ENCODE results near the gene GABRG3.

The GABRG3 gene

GRCh38 chr15:27101982-27102381 lies 131.0 kb downstream of the GABRG3 start:
- no peak for DNase-seq (ENCODE audit: low spot score)

- DNase-seq (ENCODE audit: low spot score), result no peak
Measured at GRCh38 chr15:27111323-27111722, 140.3 kb downstream of the GABRG3 start.

- DNase-seq (ENCODE audit: low spot score), result no peak
Measured at GRCh38 chr15:27114473-27114872, 143.5 kb downstream of the GABRG3 start.

GRCh38 chr15:27119695-27120266 lies 148.8 kb downstream of the GABRG3 start:
- no peak for DNase-seq (ENCODE audit: low spot score)

- no peak for DNase-seq (ENCODE audit: low spot score)
Measured at GRCh38 chr15:27121672-27122071, 150.7 kb downstream of the GABRG3 start.

- no peak for DNase-seq (ENCODE audit: low spot score)
Measured at GRCh38 chr15:27123291-27123690, 152.3 kb downstream of the GABRG3 start.

GRCh38 chr15:27123808-27124207 lies 152.8 kb downstream of the GABRG3 start:
- DNase-seq (ENCODE audit: low spot score), result no peak

GRCh38 chr15:27124287-27124871 lies 153.4 kb downstream of the GABRG3 start:
- DNase-seq (ENCODE audit: low spot score), result no peak

GRCh38 chr15:27125185-27125584 lies 154.2 kb downstream of the GABRG3 start:
- no peak for DNase-seq (ENCODE audit: low spot score)

- no peak for DNase-seq (ENCODE audit: low spot score)
Measured at GRCh38 chr15:27126449-27126848, 155.5 kb downstream of the GABRG3 start.

GRCh38 chr15:27127815-27128570 lies 157.0 kb downstream of the GABRG3 start:
- DNase-seq (ENCODE audit: low spot score), result no peak

- DNase-seq (ENCODE audit: low spot score), result no peak
Measured at GRCh38 chr15:27133249-27133648, 162.3 kb downstream of the GABRG3 start.

GRCh38 chr15:27134481-27134880 lies 163.5 kb downstream of the GABRG3 start:
- no peak for DNase-seq (ENCODE audit: low spot score)

- no peak for DNase-seq (ENCODE audit: low spot score)
Measured at GRCh38 chr15:27135151-27135550, 164.2 kb downstream of the GABRG3 start.

GRCh38 chr15:27137127-27137526 lies 166.1 kb downstream of the GABRG3 start:
- DNase-seq (ENCODE audit: low spot score), result no peak

- no peak for DNase-seq (ENCODE audit: low spot score)
Measured at GRCh38 chr15:27165590-27165989, 194.6 kb downstream of the GABRG3 start.

- DNase-seq (ENCODE audit: low spot score), result no peak
Measured at GRCh38 chr15:27166917-27167316, 195.9 kb downstream of the GABRG3 start.

GRCh38 chr15:27167738-27168137 lies 196.8 kb downstream of the GABRG3 start:
- no peak for DNase-seq (ENCODE audit: low spot score)

GRCh38 chr15:27170851-27171250 lies 199.9 kb downstream of the GABRG3 start:
- DNase-seq (ENCODE audit: low spot score), result no peak

GRCh38 chr15:27172821-27173220 lies 201.8 kb downstream of the GABRG3 start:
- no peak for DNase-seq (ENCODE audit: low spot score)

GRCh38 chr15:27175472-27176153 lies 204.6 kb downstream of the GABRG3 start:
- DNase-seq (ENCODE audit: low spot score), result no peak

- DNase-seq (ENCODE audit: low spot score), result no peak
Measured at GRCh38 chr15:27176785-27177406, 205.9 kb downstream of the GABRG3 start.
